ENCODE results near the gene ASB7.

ASB7 gene

GRCh38 chr15:100661156-100661555, 58.8 kb downstream of the ASB7 start:
- TF ChIP-seq, protein P1, sequence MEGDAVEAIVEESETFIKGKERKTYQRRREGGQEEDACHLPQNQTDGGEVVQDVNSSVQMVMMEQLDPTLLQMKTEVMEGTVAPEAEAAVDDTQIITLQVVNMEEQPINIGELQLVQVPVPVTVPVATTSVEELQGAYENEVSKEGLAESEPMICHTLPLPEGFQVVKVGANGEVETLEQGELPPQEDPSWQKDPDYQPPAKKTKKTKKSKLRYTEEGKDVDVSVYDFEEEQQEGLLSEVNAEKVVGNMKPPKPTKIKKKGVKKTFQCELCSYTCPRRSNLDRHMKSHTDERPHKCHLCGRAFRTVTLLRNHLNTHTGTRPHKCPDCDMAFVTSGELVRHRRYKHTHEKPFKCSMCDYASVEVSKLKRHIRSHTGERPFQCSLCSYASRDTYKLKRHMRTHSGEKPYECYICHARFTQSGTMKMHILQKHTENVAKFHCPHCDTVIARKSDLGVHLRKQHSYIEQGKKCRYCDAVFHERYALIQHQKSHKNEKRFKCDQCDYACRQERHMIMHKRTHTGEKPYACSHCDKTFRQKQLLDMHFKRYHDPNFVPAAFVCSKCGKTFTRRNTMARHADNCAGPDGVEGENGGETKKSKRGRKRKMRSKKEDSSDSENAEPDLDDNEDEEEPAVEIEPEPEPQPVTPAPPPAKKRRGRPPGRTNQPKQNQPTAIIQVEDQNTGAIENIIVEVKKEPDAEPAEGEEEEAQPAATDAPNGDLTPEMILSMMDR (IDR thresholded peaks at IDR 0.05; ENCODE audit: low read depth, low read length) = no peak
- H3K4me3 ChIP-seq (ENCODE audit: low read depth, low read length) = no peak overlapping the region

DNA sequence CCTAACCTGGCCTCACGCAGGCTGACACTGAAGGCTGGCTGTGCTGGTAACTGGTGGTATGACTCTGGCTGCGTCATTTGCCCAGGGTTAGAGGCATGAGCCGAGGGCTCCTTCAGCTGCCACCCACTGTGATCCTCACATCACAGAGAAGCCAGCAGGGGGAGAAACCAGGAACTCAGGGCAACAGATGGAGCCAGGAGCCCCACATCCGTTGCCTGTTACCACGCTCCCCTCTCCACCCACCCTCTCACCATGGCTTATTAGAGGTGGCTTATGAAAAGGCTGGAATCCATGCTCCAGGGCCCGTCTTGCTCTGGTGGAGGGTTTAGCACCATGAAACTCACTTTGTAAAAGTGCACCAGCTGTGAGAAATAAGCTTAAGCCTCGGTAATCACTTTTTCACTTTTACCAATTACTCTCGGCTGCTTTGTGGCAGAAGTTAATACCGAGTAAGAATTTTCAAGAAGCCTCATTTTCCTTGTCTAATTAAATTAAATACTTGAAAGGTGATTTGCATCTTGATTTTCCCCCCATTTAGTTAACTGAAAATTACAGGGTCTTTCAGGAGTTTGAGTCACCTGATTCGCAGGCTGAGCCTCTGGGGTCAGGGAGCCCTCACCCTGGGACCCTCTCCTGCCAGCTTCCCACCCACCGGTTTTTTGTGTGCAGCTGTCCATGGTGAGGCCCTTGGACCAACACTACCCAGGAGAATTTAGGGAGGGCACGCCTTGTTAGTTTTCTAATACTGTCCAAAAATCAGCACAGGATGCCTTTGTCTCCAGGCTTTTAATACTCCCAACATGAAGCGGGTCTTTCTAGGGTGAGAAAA, 60.9 kb downstream of the ASB7 start:
- H3K4me3 ChIP-seq (ENCODE audit: low read depth, low read length) = no peak overlapping the region
- TF ChIP-seq, protein P1 (IDR thresholded peaks at IDR 0.05; ENCODE audit: low read depth, low read length) = no peak

GRCh38 chr15:100663915-100664281, 61.5 kb downstream of the ASB7 start:
- H3K4me3 ChIP-seq (ENCODE audit: low read depth, low read length) = no peak overlapping the region
- TF ChIP-seq, protein P1 (IDR thresholded peaks at IDR 0.05; ENCODE audit: low read depth, low read length) = no peak

GRCh38 chr15:100665570-100665969, 63.2 kb downstream of the ASB7 start:
- no peak overlapping the region for H3K4me3 ChIP-seq (ENCODE audit: low read depth, low read length)
- TF ChIP-seq, protein P1 (IDR thresholded peaks at IDR 0.05; ENCODE audit: low read depth, low read length) = no peak

DNA sequence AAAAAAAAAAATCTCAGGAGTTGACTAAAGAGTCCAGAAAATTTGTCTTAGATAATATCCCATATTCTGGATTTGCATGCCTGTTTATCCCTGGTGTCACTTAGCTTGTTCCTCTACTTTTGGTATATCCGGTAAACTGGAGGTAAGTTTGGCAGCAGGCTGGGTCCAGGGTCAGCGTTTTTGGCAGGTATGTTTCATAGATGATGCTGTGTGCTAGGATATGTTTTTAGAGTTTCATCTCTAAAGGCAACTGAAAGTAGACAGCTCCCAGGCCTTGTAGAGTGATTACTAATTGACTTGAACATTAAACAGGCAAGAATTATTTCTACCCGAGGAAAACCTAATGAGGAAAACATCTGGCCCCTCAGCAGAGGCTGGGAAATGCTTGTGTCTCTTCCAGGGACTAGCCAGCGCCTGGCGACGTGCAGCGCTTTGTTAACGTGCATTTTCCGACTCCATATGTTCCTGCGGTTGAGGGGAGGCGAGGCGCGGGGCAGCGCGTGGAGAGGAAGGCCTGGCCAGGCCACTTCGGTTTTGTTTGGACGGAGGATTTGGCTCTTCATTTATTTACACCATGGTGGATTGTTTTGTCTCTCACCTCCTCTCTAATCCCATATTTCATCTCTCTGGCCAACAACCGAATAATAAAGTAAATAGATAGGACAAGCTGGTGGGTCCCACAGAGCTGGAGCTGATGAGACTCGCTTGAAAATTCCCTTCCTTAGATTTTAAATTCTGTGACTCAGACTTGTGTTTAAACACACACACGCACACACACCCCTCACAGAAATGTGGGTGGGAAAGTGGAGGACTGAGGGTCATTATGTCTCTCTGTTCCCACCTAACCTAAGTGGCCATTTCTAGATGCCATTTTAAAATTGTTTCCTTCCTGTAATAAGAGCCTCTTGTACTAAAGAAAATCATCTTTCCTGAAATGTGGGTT, 65.3 kb downstream of the ASB7 start:
- TF ChIP-seq, protein P1 (IDR thresholded peaks at IDR 0.05; ENCODE audit: low read depth, low read length) = no peak

GRCh38 chr15:100668348-100668745, 66.0 kb downstream of the ASB7 start:
- H3K4me3 ChIP-seq (ENCODE audit: low read depth, low read length) = no peak overlapping the region
- TF ChIP-seq, protein P1 (IDR thresholded peaks at IDR 0.05; ENCODE audit: low read depth, low read length) = no peak

More for the DNA sequence above, 65.3 kb downstream of the ASB7 start:
- H3K4me3 ChIP-seq (ENCODE audit: low read depth, low read length) = no peak overlapping the region

Data from WI38 (cell line).